ENCODE measurements around the gene FUT2. TPM values are rescaled to one million over a fixed set of nuclear protein-coding genes. Genes with fewer than 3 reads are reported as not detected.

Gene FUT2
- total and polyA plus RNA-seq, 10 of the 15 experiments (the other 5 are each of a cell fraction or from before 2014, with no cell fraction given): 0.02 to 0.13 (median 0.07) TPM; not detected in 7

GRCh38 chr19:48755084-48755641 is 59.4 kb downstream of the FUT2 start, which contains the start of gene FGF21:
FGF21 (plus strand) TSS chr19:48755524; CDS start chr19:48756237, 713 bp downstream.
- WGBS (ENCODE audit: insufficient coverage, insufficient replicate concordance, low lambda C conversion rate, missing lambda C conversion rate): 59% methylated on average over 4 of the region's 4 CpGs

More at GRCh38 chr19:48755084-48755641, 59.4 kb downstream of the FUT2 start, which contains the start of gene FGF21:
- no peak within 1 kb of the TSS for H3K4me2 ChIP-seq (ENCODE audit: control insufficient read depth, insufficient read depth)
- no peaks in the 10 kb centered on the region for H3K4me1 ChIP-seq (ENCODE audit: control insufficient read depth, insufficient read depth, low read length)
- DNase-seq (ENCODE audit: low read depth, low spot score): no peak
- BruUV-seq (replicated peaks): no TSS peak
- in situ Hi-C loops (cut with MboI) (no loop called here), intact Hi-C loops (cut with micrococcal nuclease; ENCODE audit: unreplicated experiment) (no loop called here)
- no peaks in the 10 kb centered on the region for H3K79me2 ChIP-seq (ENCODE audit: control insufficient read depth, insufficient read depth, low read length)
- SMC1A ChIA-PET (ENCODE audit: uncharacterized antibody, unreplicated experiment): no interaction called here
- H4K20me1 ChIP-seq (ENCODE audit: control insufficient read depth, insufficient read depth): no peaks in the 10 kb centered on the region
- no peaks in the 10 kb centered on the region for H3K9me3 ChIP-seq (replicated peaks; ENCODE audit: control insufficient read depth, insufficient read depth, low read length)
- peaks cover 2 to 6% of the 10 kb centered on the region in 2 experiments; a peak in 3 of 4 replicates for H3K27me3 ChIP-seq (replicated peaks in 1 of 2; ENCODE audit: control insufficient read depth in 2 of 2, insufficient read depth in 2 of 2, low read length in 1 of 2)
- ATAC-seq: no peak
- RAD21 ChIA-PET (ENCODE audit: unreplicated experiment): no interaction called here
- TF ChIP-seq RELA (IDR thresholded peaks at IDR 0.05; ENCODE audit: borderline replicate concordance, partially characterized antibody): no peak
- no peak for TF ChIP-seq SKIL (IDR thresholded peaks at IDR 0.05; ENCODE audit: low read depth, poor library complexity, severe bottlenecking)
- no peak for TF ChIP-seq NFYA (IDR thresholded peaks at IDR 0.05; ENCODE audit: borderline replicate concordance, low read depth, low read length)
- no peak for TF ChIP-seq BRCA1 (IDR thresholded peaks at IDR 0.05; ENCODE audit: low read depth, low read length)
- no peak for TF ChIP-seq ATF7 (IDR thresholded peaks at IDR 0.05; ENCODE audit: low read depth)
- no peak for TF ChIP-seq RBBP5 (conservative IDR thresholded peaks at IDR 0.05)
- TF ChIP-seq CHD1 (IDR thresholded peaks at IDR 0.05; ENCODE audit: low read depth, low read length): no peak
- TF ChIP-seq PAX8 (IDR thresholded peaks at IDR 0.05): no peak
- TF ChIP-seq IRF3 (IDR thresholded peaks at IDR 0.05): no peak
- no peak for TF ChIP-seq SIX5 (IDR thresholded peaks at IDR 0.05; ENCODE audit: low read depth, low read length, severe bottlenecking)
- TF ChIP-seq POLR2A (IDR thresholded peaks at IDR 0.05; ENCODE audit: low read depth, low read length): no peak
- no peak within 1 kb of the TSS for H3K27ac ChIP-seq (ENCODE audit: control insufficient read depth, insufficient read depth)
- H3K9ac ChIP-seq (ENCODE audit: control insufficient read depth, insufficient read depth, low read length): no peak within 1 kb of the TSS
- no peak within 1 kb of the TSS for H2AFZ ChIP-seq (ENCODE audit: control insufficient read depth, low read depth, low read length)
- no peaks in the 10 kb centered on the region for H3K36me3 ChIP-seq (ENCODE audit: control insufficient read depth in 2 of 2, insufficient read depth in 2 of 2, low read length in 1 of 2)
- no peak for FAIRE-seq
- POLR2A ChIA-PET: no interaction called here
- CTCF ChIA-PET: no interaction called here
- no peak within 1 kb of the TSS for H3K4me3 ChIP-seq

Other genes with a start within 250 kb of the FUT2 start
Only the 7 nearest of the 24 such genes appear.
- 10.5 and 10.6 TPM in 2 replicates for gene DBP, start 58.6 kb upstream of the FUT2 start, total RNA-seq (2014; rRNA removed)
- gene DBP, start 58.6 kb upstream of the FUT2 start, total RNA-seq (2014; rRNA removed; fragmentation: Illumina TruSeq; extraction: Trizol): 7.0 and 8.1 TPM in 2 replicates
- 6.7 and 7.3 TPM in 2 replicates for gene DBP, start 58.6 kb upstream of the FUT2 start, total RNA-seq (2021)
- 6.0 and 9.8 TPM in 2 replicates for gene DBP, start 58.6 kb upstream of the FUT2 start, polyA plus RNA-seq (2011; rRNA removed)
- gene DBP, start 58.6 kb upstream of the FUT2 start, polyA plus RNA-seq (2014; fragmentation: Illumina TruSeq; extraction: Trizol): 5.0 and 5.1 TPM in 2 replicates
- gene DBP, start 58.6 kb upstream of the FUT2 start, polyA plus RNA-seq (2014; fragmentation: Nextera tagmentation; extraction: Ambion mirVana): 1 to 10 TPM; 2.0 to 2.6 TPM
- 9.4 and 9.7 TPM in 2 replicates for gene DBP, start 58.6 kb upstream of the FUT2 start, polyA plus RNA-seq (2014; rRNA removed)
- 1 to 10 TPM; 4.0 to 7.1 TPM for gene DBP, start 58.6 kb upstream of the FUT2 start, polyA plus RNA-seq (2016; fragmentation: Nextera tagmentation; extraction: Ambion mirVana)
- 3.5 and 5.5 TPM in 2 replicates for gene CA11, start 49.8 kb upstream of the FUT2 start, total RNA-seq (2014; rRNA removed)
- 1.8 and 2.3 TPM in 2 replicates for gene CA11, start 49.8 kb upstream of the FUT2 start, total RNA-seq (2014; rRNA removed; fragmentation: Illumina TruSeq; extraction: Trizol)
- 3.3 and 3.9 TPM in 2 replicates for gene CA11, start 49.8 kb upstream of the FUT2 start, total RNA-seq (2021)
- 1.2 and 1.7 TPM in 2 replicates for gene CA11, start 49.8 kb upstream of the FUT2 start, polyA plus RNA-seq (2011; rRNA removed)
- 1.9 TPM in 2 replicates for gene CA11, start 49.8 kb upstream of the FUT2 start, polyA plus RNA-seq (2014; fragmentation: Illumina TruSeq; extraction: Trizol)
- gene CA11, start 49.8 kb upstream of the FUT2 start, polyA plus RNA-seq (2014; fragmentation: Nextera tagmentation; extraction: Ambion mirVana): 1 to 10 TPM; 5.4 to 7.5 TPM
- gene CA11, start 49.8 kb upstream of the FUT2 start, polyA plus RNA-seq (2014; rRNA removed): 1.8 and 2.7 TPM in 2 replicates
- gene CA11, start 49.8 kb upstream of the FUT2 start, polyA plus RNA-seq (2016; fragmentation: Nextera tagmentation; extraction: Ambion mirVana): 1 to 10 TPM; 1.9 to 2.6 TPM
- not detected in 2 replicates for gene NTN5, start 23.0 kb upstream of the FUT2 start, total RNA-seq (2014; rRNA removed)
- not detected in 2 replicates for gene NTN5, start 23.0 kb upstream of the FUT2 start, total RNA-seq (2014; rRNA removed; fragmentation: Illumina TruSeq; extraction: Trizol)
- not detected in 2 replicates for gene NTN5, start 23.0 kb upstream of the FUT2 start, total RNA-seq (2021)
- gene NTN5, start 23.0 kb upstream of the FUT2 start, polyA plus RNA-seq (2011; rRNA removed): 0.07 TPM in 1 of 2 replicates, not detected in the other
- not detected in 2 replicates for gene NTN5, start 23.0 kb upstream of the FUT2 start, polyA plus RNA-seq (2014; fragmentation: Illumina TruSeq; extraction: Trizol)
- not detected for gene NTN5, start 23.0 kb upstream of the FUT2 start, polyA plus RNA-seq (2014; fragmentation: Nextera tagmentation; extraction: Ambion mirVana)
- gene NTN5, start 23.0 kb upstream of the FUT2 start, polyA plus RNA-seq (2014; rRNA removed): 0.22 and 0.23 TPM in 2 replicates
- not detected for gene NTN5, start 23.0 kb upstream of the FUT2 start, polyA plus RNA-seq (2016; fragmentation: Nextera tagmentation; extraction: Ambion mirVana)
- 0.11 and 0.73 TPM in 2 replicates for gene MAMSTR, start 23.8 kb downstream of the FUT2 start, total RNA-seq (2014; rRNA removed)
- gene MAMSTR, start 23.8 kb downstream of the FUT2 start, total RNA-seq (2014; rRNA removed; fragmentation: Illumina TruSeq; extraction: Trizol): 0.13 and 0.18 TPM in 2 replicates
- gene MAMSTR, start 23.8 kb downstream of the FUT2 start, total RNA-seq (2021): 0.32 and 0.33 TPM in 2 replicates
- 0.13 and 0.24 TPM in 2 replicates for gene MAMSTR, start 23.8 kb downstream of the FUT2 start, polyA plus RNA-seq (2011; rRNA removed)
- 0.22 TPM in 1 of 2 replicates, not detected in the other for gene MAMSTR, start 23.8 kb downstream of the FUT2 start, polyA plus RNA-seq (2014; fragmentation: Illumina TruSeq; extraction: Trizol)
- under 1 TPM in 1 of 2 experiments, not detected in 1; 0.04 TPM for gene MAMSTR, start 23.8 kb downstream of the FUT2 start, polyA plus RNA-seq (2014; fragmentation: Nextera tagmentation; extraction: Ambion mirVana)
- gene MAMSTR, start 23.8 kb downstream of the FUT2 start, polyA plus RNA-seq (2014; rRNA removed): 0.31 and 0.49 TPM in 2 replicates
- under 1 TPM; 0.48 to 0.57 TPM for gene MAMSTR, start 23.8 kb downstream of the FUT2 start, polyA plus RNA-seq (2016; fragmentation: Nextera tagmentation; extraction: Ambion mirVana)
- gene RASIP1, start 44.6 kb downstream of the FUT2 start, total RNA-seq (2014; rRNA removed): not detected in 2 replicates
- gene RASIP1, start 44.6 kb downstream of the FUT2 start, total RNA-seq (2014; rRNA removed; fragmentation: Illumina TruSeq; extraction: Trizol): not detected in 2 replicates
- 0.08 and 0.19 TPM in 2 replicates for gene RASIP1, start 44.6 kb downstream of the FUT2 start, total RNA-seq (2021)
- gene RASIP1, start 44.6 kb downstream of the FUT2 start, polyA plus RNA-seq (2011; rRNA removed): not detected in 2 replicates
- not detected in 2 replicates for gene RASIP1, start 44.6 kb downstream of the FUT2 start, polyA plus RNA-seq (2014; fragmentation: Illumina TruSeq; extraction: Trizol)
- not detected for gene RASIP1, start 44.6 kb downstream of the FUT2 start, polyA plus RNA-seq (2014; fragmentation: Nextera tagmentation; extraction: Ambion mirVana)
- gene RASIP1, start 44.6 kb downstream of the FUT2 start, polyA plus RNA-seq (2014; rRNA removed): 0.19 TPM in 1 of 2 replicates, not detected in the other
- not detected for gene RASIP1, start 44.6 kb downstream of the FUT2 start, polyA plus RNA-seq (2016; fragmentation: Nextera tagmentation; extraction: Ambion mirVana)
- gene IZUMO1, start 50.9 kb downstream of the FUT2 start, total RNA-seq (2014; rRNA removed): not detected in 2 replicates
- gene IZUMO1, start 50.9 kb downstream of the FUT2 start, total RNA-seq (2014; rRNA removed; fragmentation: Illumina TruSeq; extraction: Trizol): not detected in 2 replicates
- not detected in 2 replicates for gene IZUMO1, start 50.9 kb downstream of the FUT2 start, total RNA-seq (2021)
- not detected in 2 replicates for gene IZUMO1, start 50.9 kb downstream of the FUT2 start, polyA plus RNA-seq (2011; rRNA removed)
- gene IZUMO1, start 50.9 kb downstream of the FUT2 start, polyA plus RNA-seq (2014; fragmentation: Illumina TruSeq; extraction: Trizol): not detected in 2 replicates
- gene IZUMO1, start 50.9 kb downstream of the FUT2 start, polyA plus RNA-seq (2014; fragmentation: Nextera tagmentation; extraction: Ambion mirVana): not detected
- not detected in 2 replicates for gene IZUMO1, start 50.9 kb downstream of the FUT2 start, polyA plus RNA-seq (2014; rRNA removed)
- gene IZUMO1, start 50.9 kb downstream of the FUT2 start, polyA plus RNA-seq (2016; fragmentation: Nextera tagmentation; extraction: Ambion mirVana): not detected
- gene FUT1, start 56.7 kb downstream of the FUT2 start, total RNA-seq (2014; rRNA removed): not detected in 2 replicates
- gene FUT1, start 56.7 kb downstream of the FUT2 start, total RNA-seq (2014; rRNA removed; fragmentation: Illumina TruSeq; extraction: Trizol): not detected in 2 replicates
- gene FUT1, start 56.7 kb downstream of the FUT2 start, total RNA-seq (2021): not detected in 2 replicates
- gene FUT1, start 56.7 kb downstream of the FUT2 start, polyA plus RNA-seq (2011; rRNA removed): 0.01 TPM in 1 of 2 replicates, not detected in the other
- not detected in 2 replicates for gene FUT1, start 56.7 kb downstream of the FUT2 start, polyA plus RNA-seq (2014; fragmentation: Illumina TruSeq; extraction: Trizol)
- gene FUT1, start 56.7 kb downstream of the FUT2 start, polyA plus RNA-seq (2014; fragmentation: Nextera tagmentation; extraction: Ambion mirVana): not detected
- not detected in 2 replicates for gene FUT1, start 56.7 kb downstream of the FUT2 start, polyA plus RNA-seq (2014; rRNA removed)
- gene FUT1, start 56.7 kb downstream of the FUT2 start, polyA plus RNA-seq (2016; fragmentation: Nextera tagmentation; extraction: Ambion mirVana): not detected

Measured in GM12878 (cell line).